Fibroblast of mammary gland (primary cell): Measurements from ENCODE around the gene LGALS4.
"Not testable (repeated sequence)": the region's sequence is repeated elsewhere in the genome, so short reads cannot be mapped to it uniquely, and the experiment has no call there.

Experiments
- DNase-seq: peaks from one replicate; pipeline ENCODE4 v3.0.0-alpha.2; 2010; ENCODE audit warnings: low read depth
- H3K4me3 ChIP-seq: 2 replicates; pipeline ENCODE4 v1.5.1; 2011; ENCODE audit warnings: low read depth, mild to moderate bottlenecking, low read length, moderate library complexity; ENCODE audit not compliant: control insufficient read depth
- TF ChIP-seq, protein P1 (sequence below): conservative IDR thresholded peaks from 2 replicates; pipeline ENCODE4 v1.5.1; 2011; ENCODE audit warnings: low read depth, low read length, inconsistent platforms; ENCODE audit not compliant: control insufficient read depth, insufficient read depth

Gene LGALS4, protein sequence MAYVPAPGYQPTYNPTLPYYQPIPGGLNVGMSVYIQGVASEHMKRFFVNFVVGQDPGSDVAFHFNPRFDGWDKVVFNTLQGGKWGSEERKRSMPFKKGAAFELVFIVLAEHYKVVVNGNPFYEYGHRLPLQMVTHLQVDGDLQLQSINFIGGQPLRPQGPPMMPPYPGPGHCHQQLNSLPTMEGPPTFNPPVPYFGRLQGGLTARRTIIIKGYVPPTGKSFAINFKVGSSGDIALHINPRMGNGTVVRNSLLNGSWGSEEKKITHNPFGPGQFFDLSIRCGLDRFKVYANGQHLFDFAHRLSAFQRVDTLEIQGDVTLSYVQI

DNA sequence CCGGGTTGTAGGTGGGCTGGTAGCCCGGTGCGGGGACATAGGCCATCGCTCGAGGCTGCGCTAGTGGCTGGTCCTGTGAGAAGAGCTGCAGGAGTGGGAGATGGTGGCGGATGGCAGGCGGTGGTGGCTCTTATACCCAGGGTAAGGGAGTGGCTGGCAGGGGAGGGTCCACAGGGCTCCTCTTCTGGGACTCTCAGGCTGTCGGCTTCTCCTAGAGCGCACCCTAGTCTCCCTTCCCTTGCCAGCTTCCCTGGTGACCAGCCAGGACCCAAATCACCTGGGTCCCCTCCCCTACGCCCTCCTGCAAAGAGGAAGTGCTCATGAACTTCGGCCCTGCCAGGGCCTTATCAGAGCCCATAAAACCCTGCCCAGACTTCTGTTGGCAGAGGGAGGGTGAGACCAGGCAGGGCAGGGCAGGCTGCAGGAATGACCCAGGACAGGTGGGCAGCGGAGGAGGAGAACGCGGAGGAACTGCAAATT lies at the start of gene LGALS4:
TSS of gene LGALS4 (minus strand) at position 105 of the 480 bp plus-strand sequence. CDS start at position 46, 59 bp downstream.
- H3K4me3 ChIP-seq = no peak within 1 kb of the TSS
- TF ChIP-seq, protein P1, sequence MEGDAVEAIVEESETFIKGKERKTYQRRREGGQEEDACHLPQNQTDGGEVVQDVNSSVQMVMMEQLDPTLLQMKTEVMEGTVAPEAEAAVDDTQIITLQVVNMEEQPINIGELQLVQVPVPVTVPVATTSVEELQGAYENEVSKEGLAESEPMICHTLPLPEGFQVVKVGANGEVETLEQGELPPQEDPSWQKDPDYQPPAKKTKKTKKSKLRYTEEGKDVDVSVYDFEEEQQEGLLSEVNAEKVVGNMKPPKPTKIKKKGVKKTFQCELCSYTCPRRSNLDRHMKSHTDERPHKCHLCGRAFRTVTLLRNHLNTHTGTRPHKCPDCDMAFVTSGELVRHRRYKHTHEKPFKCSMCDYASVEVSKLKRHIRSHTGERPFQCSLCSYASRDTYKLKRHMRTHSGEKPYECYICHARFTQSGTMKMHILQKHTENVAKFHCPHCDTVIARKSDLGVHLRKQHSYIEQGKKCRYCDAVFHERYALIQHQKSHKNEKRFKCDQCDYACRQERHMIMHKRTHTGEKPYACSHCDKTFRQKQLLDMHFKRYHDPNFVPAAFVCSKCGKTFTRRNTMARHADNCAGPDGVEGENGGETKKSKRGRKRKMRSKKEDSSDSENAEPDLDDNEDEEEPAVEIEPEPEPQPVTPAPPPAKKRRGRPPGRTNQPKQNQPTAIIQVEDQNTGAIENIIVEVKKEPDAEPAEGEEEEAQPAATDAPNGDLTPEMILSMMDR = no peak
- DNase-seq = no peak

DNA sequence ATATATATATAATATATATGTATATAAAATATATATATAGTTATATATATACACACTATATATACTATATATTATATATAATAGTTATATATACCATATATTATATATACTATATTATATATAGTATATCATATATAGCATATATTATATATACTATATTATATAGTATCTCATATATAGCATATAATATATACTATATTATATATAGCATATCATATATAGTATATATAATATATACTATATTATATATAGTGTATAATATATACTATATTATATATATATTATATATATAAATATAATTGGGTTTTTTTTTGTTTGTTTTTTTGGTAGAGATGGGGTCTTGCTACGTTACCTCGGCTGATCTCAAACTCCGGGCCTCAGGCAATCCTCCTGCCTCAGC lies 48.6 kb upstream of the LGALS4 start:
- TF ChIP-seq, protein P1 = no peak
- DNase-seq = no peak
- H3K4me3 ChIP-seq = no peak overlapping the region

DNA sequence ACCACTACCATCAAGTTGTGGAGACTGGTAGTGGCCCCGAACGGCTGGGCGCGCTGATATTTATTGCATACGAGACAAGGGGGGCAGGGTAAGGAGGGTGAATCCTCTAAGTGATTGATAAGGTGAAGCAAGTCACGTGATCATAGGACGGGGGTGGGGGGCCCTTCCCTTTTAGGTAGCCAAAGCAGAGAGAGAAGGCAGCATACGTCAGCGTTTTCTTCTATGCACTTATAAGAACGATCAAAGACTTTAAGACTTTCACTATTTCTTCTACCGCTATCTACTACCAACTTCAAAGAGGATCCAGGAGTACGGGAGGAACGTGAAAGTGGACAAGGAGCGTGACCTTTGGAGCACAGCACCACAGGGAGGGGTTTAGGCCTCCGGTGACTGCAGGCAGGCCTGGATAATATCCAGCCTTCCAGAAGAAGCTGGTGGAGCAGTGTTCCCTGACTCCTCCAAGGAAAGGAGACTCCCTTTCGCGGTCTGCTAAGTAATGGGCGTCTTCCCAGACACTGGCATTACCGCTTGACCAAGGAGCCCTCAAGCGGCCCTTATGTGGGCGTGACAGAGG lies 47.0 kb upstream of the LGALS4 start:
- H3K4me3 ChIP-seq, DNase-seq: not testable (repeated sequence)

DNA sequence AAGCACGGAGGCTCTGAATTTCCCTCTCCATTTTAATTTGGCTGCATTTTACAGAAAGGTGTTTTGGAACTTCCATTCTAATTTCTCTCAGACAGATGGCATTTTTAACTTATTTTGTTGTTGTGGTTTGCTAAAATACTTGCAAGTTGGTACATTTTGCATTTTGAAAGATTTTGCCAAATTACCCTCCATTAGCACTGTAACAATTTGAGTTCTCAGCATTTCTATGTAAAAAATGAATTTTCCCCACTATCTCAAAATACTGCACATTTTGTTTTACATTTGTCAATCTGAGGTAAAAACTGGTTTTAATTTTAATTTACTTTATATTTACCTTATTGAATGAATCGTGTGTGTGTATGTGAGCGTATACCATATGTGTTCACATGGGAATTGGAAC lies 44.1 kb upstream of the LGALS4 start:
- TF ChIP-seq, protein P1 = no peak
- no peak overlapping the region for H3K4me3 ChIP-seq
- DNase-seq = no peak

DNA sequence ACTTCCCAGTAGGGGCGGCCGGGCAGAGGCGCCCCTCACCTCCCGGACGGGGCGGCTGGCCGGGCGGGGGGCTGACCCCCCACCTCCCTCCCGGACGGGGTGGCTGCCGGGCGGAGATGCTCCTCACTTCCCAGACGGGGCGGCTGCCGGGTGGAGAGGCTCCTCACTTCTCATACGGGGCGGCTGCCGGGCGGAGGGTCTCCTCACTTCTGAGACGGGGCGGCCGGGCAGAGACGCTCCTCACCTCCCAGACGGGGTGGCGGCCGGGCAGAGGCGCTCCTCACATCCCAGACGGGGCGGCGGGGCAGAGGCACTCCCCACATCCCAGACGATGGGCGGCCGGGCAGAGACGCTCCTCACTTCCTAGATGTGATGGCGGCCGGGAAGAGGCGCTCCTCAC lies 43.0 kb upstream of the LGALS4 start:
- not testable (repeated sequence) for H3K4me3 ChIP-seq, DNase-seq

DNA sequence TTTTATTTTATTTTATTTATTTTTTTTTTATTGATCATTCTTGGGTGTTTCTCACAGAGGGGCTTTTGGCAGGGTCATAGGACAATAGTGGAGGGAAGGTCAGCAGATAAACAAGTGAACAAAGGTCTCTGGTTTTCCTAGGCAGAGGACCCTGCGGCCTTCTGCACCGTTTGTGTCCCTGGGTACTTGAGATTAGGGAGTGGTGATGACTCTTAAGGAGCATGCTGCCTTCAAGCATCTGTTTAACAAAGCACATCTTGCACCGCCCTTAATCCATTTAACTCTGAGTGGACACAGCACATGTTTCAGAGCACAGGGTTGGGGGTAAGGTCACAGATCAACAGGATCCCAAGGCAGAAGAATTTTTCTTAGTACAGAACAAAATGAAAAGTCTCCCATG lies 42.2 kb upstream of the LGALS4 start:
- H3K4me3 ChIP-seq, DNase-seq: not testable (repeated sequence)

DNA sequence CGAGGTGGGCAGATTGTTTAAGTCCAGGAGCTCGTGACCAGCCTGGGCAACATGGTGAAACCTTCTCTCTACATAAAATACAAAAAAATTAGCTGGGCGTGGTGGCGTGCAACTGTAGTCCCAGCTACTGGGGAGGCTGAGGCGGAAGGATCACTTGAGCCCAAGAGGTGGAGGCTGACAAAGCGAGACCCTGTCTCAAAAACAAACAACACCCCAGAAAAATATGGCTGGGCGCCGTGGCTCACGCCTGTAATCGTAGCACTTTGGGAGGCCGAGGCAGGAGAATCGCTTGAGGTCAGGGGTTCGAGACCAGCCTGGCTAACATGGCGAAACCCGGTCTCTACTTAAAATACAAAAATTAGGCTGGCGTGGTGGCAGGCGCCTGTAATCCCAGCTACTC lies 40.5 kb upstream of the LGALS4 start:
- H3K4me3 ChIP-seq = no peak overlapping the region
- DNase-seq = no peak
- TF ChIP-seq, protein P1 = no peak

DNA sequence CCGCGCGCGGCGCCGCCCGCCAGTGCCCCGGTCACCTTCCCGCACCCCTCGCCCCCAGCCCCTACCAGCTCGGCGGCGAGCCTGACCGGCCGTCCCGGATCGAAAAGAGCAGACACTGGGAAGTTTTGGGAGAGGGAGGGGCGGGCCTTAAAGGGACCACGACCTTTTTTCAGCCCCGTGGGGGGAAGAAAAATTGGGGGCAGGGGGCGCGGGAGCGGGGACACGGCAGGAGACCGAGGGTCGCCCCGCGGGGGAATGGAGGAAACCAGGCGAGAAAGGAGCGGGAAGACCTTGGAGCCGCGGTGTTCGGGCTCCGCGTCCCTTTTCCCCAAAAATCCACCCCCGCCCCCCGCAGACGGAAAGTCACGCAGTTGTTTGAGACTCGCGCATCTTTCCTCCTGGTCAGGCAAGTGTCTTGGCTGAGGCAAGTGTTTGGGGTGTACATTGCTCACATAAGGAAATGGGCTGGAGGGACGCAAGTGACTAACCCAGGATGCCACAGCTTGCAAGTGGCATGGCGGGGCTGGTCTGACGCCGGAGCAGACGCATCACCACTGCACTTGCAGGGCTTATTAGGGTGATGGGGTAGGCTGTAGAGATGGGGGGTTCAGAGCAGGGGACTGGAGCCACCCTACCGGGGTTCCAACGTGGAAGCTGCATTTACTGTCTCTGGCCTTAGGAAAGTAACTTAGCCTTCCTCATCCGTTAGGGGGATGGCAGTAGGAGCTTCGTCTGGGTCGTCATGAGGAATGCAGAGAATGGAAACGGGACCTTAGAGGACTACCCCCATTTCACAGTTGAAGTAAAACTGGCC lies 39.7 kb upstream of the LGALS4 start:
- TF ChIP-seq, protein P1 = no peak
- DNase-seq = peak; percentile 75
- H3K4me3 ChIP-seq = peak overlapping the region; percentile 76
